Neural crest cell (in vitro differentiated cells): ENCODE measurements around the gene DNER. TPM values are rescaled to one million over a fixed set of nuclear protein-coding genes. Genes with fewer than 3 reads are reported as not detected.

Experiments used
- DNase-seq: peaks from one replicate; pipeline ENCODE4 v3.0.0; 2021; ENCODE audit warnings: low read depth, mixed read lengths, low spot score
- H3K27ac Mint-ChIP-seq: one replicate; pipeline ENCODE4 v1.8.0; 2021; ENCODE audit warnings: mild to moderate bottlenecking, mixed read lengths; ENCODE audit not compliant: unreplicated experiment
- H3K27me3 Mint-ChIP-seq: 2 replicates; pipeline ENCODE4 v1.8.0; 2021; ENCODE audit warnings: low read depth, mild to moderate bottlenecking, mixed read lengths
- H3K36me3 Mint-ChIP-seq: 2 replicates; pipeline ENCODE4 v1.8.0; 2021; ENCODE audit warnings: low read depth, mild to moderate bottlenecking, mixed read lengths
- H3K4me1 Mint-ChIP-seq: 2 replicates; pipeline ENCODE4 v1.8.0; 2021; ENCODE audit warnings: mixed read lengths
- H3K4me3 Mint-ChIP-seq: one replicate; pipeline ENCODE4 v1.8.0; 2021; ENCODE audit warnings: mild to moderate bottlenecking, mixed read lengths
- H3K9me3 Mint-ChIP-seq: 2 replicates; pipeline ENCODE4 v1.8.0; 2021; ENCODE audit warnings: mixed read lengths
- CTCF ChIP-seq: fragments of 200-600 bp; sonication (generic); conservative IDR thresholded peaks from 2 replicates; pipeline ENCODE4 v1.5.0; 2021; ENCODE audit warnings: antibody characterized with exemption, mild to moderate bottlenecking
- total RNA-seq: library from RNA; stranded (reverse); gene quantifications from 2 replicates; pipeline ENCODE4 v1.2.1, GENCODE V29; 2021

DNER gene
- total RNA-seq, 1 donor from 2014 or later: 4.1 TPM

- peaks cover 2% of the 10 kb centered on the region for H3K36me3 Mint-ChIP-seq
- no peaks in the 10 kb centered on the region for H3K4me1 Mint-ChIP-seq
- peaks cover 3% of the 10 kb centered on the region for H3K9me3 Mint-ChIP-seq
- H3K27me3 Mint-ChIP-seq: peaks cover 14% of the 10 kb centered on the region
- no peak for DNase-seq
- no peak overlapping the region for H3K27ac Mint-ChIP-seq
- TF ChIP-seq CTCF: no peak
- H3K4me3 Mint-ChIP-seq: no peak overlapping the region
Measured at GRCh38 chr2:229467783-229468182, 246.6 kb downstream of the DNER start.

GRCh38 chr2:229463841-229464346, 250.5 kb downstream of the DNER start:
- no peak overlapping the region for H3K27ac Mint-ChIP-seq
- DNase-seq: no peak
- H3K4me3 Mint-ChIP-seq: no peak overlapping the region
- peaks cover 2% of the 10 kb centered on the region for H3K36me3 Mint-ChIP-seq
- H3K4me1 Mint-ChIP-seq: no peaks in the 10 kb centered on the region
- H3K27me3 Mint-ChIP-seq: peaks cover 16% of the 10 kb centered on the region
- no peak for TF ChIP-seq CTCF
- H3K9me3 Mint-ChIP-seq: peaks cover 3% of the 10 kb centered on the region

GRCh38 chr2:229462112-229462511, 252.2 kb downstream of the DNER start:
- peaks cover 14% of the 10 kb centered on the region for H3K27me3 Mint-ChIP-seq
- no peak overlapping the region for H3K27ac Mint-ChIP-seq
- no peak for TF ChIP-seq CTCF
- no peaks in the 10 kb centered on the region for H3K4me1 Mint-ChIP-seq
- DNase-seq: no peak
- H3K36me3 Mint-ChIP-seq: peaks cover 2% of the 10 kb centered on the region
- no peak overlapping the region for H3K4me3 Mint-ChIP-seq
- peaks cover 3% of the 10 kb centered on the region for H3K9me3 Mint-ChIP-seq

- no peak for DNase-seq
- H3K36me3 Mint-ChIP-seq: no peaks in the 10 kb centered on the region
- no peaks in the 10 kb centered on the region for H3K9me3 Mint-ChIP-seq
- no peaks in the 10 kb centered on the region for H3K27me3 Mint-ChIP-seq
- H3K4me1 Mint-ChIP-seq: no peaks in the 10 kb centered on the region
- no peak overlapping the region for H3K4me3 Mint-ChIP-seq
- H3K27ac Mint-ChIP-seq: no peak overlapping the region
- TF ChIP-seq CTCF: no peak
Measured at GRCh38 chr2:229456091-229456490, 258.3 kb downstream of the DNER start.

GRCh38 chr2:229454934-229455631, 259.3 kb downstream of the DNER start:
- TF ChIP-seq CTCF: no peak
- Mint-ChIP-seq H3K9me3 (no peaks in the 10 kb centered on the region), H3K4me1 (no peaks in the 10 kb centered on the region), H3K4me3 (no peak overlapping the region), H3K27ac (no peak overlapping the region), H3K27me3 (no peaks in the 10 kb centered on the region), H3K36me3 (no peaks in the 10 kb centered on the region)
- no peak for DNase-seq
